CD4-positive, alpha-beta T cell (primary cell): ENCODE data around the gene AMOTL2. TPM values are rescaled to one million over a fixed set of nuclear protein-coding genes. Genes with fewer than 3 reads are reported as not detected.

ENCODE experiments used
- ATAC-seq: fragments of 200-7000 bp; cut with Tn5 transposase; one replicate; pipeline ENCODE4 v1.10.0; 2022; ENCODE audit warnings: mild to moderate bottlenecking; ENCODE audit not compliant: poor library complexity
- CTCF ChIA-PET: fragments of 350-600 bp; sonication (Branson Sonifier 250); formaldehyde crosslinking; loops from one replicate; lab custom pipeline; 2021; ENCODE audit warnings: antibody characterized with exemption, inconsistent platforms; lab: Charles Lee
- POLR2A ChIA-PET: fragments of 350-600 bp; sonication (Branson Sonifier 250); formaldehyde crosslinking; loops from one replicate; lab custom pipeline; 2021; ENCODE audit warnings: antibody characterized with exemption, inconsistent platforms; lab: Charles Lee
- DNase-seq, 14 experiments: peaks; one replicate each; pipeline ENCODE4 v3.0.0-alpha.2; 2013 to 2020; ENCODE audit warnings: mixed read lengths in 2 of 14
- H3K27ac ChIP-seq, 2 donors: one replicate each; pipeline versions ENCODE4 v1.5.1 to v1.7.0; 2013; ENCODE audit warnings: low read length in 2 of 2, low read depth in 1 of 2, mild to moderate bottlenecking in 1 of 2
- H3K27me3 ChIP-seq, 2 experiments: 1 replicate in 1 of 2; 2 replicates in 1 of 2; pipeline versions ENCODE4 v1.6.1 to v1.7.0; 2013; ENCODE audit warnings: low read length in 2 of 2, control low read depth in 1 of 2, mild to moderate bottlenecking in 1 of 2, moderate library complexity in 1 of 2; ENCODE audit not compliant: insufficient read depth in 2 of 2, control insufficient read depth in 1 of 2
- H3K36me3 ChIP-seq: one replicate; pipeline ENCODE4 v1.6.1; 2013; ENCODE audit warnings: low read length, control low read depth; ENCODE audit not compliant: insufficient read depth
- H3K4me1 ChIP-seq: one replicate; pipeline ENCODE4 v1.6.1; 2013; ENCODE audit warnings: low read length, control low read depth; ENCODE audit not compliant: insufficient read depth
- H3K4me3 ChIP-seq: one replicate; pipeline ENCODE4 v1.5.1; 2013; ENCODE audit warnings: mild to moderate bottlenecking, low read length, moderate library complexity
- H3K9me3 ChIP-seq, 2 experiments: 1 replicate in 1 of 2; 2 replicates in 1 of 2; pipeline versions ENCODE4 v1.6.1 to v1.7.0; 2013; ENCODE audit warnings: low read length in 2 of 2, mild to moderate bottlenecking in 2 of 2, control low read depth in 1 of 2, moderate library complexity in 1 of 2; ENCODE audit not compliant: control insufficient read depth in 1 of 2, insufficient read depth in 1 of 2
- H3K27ac Mint-ChIP-seq: one replicate; pipeline ENCODE4 v1.8.0; 2020; ENCODE audit warnings: mixed read lengths
- H3K27me3 Mint-ChIP-seq: one replicate; pipeline ENCODE4 v1.8.0; 2021; ENCODE audit warnings: mixed read lengths
- H3K36me3 Mint-ChIP-seq: one replicate; pipeline ENCODE4 v1.8.0; 2021; ENCODE audit warnings: low read depth, mixed read lengths
- H3K4me1 Mint-ChIP-seq: one replicate; pipeline ENCODE4 v1.8.0; 2021; ENCODE audit warnings: low read depth, mixed read lengths
- H3K4me3 Mint-ChIP-seq: one replicate; pipeline ENCODE4 v1.8.0; 2020; ENCODE audit warnings: mild to moderate bottlenecking, mixed read lengths
- H3K9me3 Mint-ChIP-seq: one replicate; pipeline ENCODE4 v1.8.0; 2020; ENCODE audit warnings: mixed read lengths
- CTCF ChIP-seq: fragments of 200-600 bp; IDR thresholded peaks from one replicate; pipeline ENCODE4 v1.8.0; 2022; ENCODE audit warnings: antibody characterized with exemption, mild to moderate bottlenecking
- intact Hi-C, 2 experiments: fragments of 100-400 bp; cut with DNase I in 1 of 2; cut with micrococcal nuclease in 1 of 2; formaldehyde crosslinking; loops; one replicate each; pipeline versions ENCODE4 v1.15.1 to v1.9.0; 2023 to 2025; cut with DNase I, micrococcal nuclease
- total RNA-seq, 174 experiments: library from RNA in 2 of 174; stranded (reverse) in 2 of 174; gene quantifications; one replicate each; pipeline ENCODE4 v1.2.3 and lab custom pipeline; 2021 to 2026

Gene AMOTL2
- total RNA-seq, 2 experiments from 2014 or later: not detected

GRCh38 chr3:134323966-134324962 is 50.0 kb downstream of the AMOTL2 start:
- Mint-ChIP-seq H3K4me3 (no peak overlapping the region), H3K4me1 (no peaks in the 10 kb centered on the region), H3K27me3 (no peaks in the 10 kb centered on the region), H3K9me3 (no peaks in the 10 kb centered on the region), H3K36me3 (no peaks in the 10 kb centered on the region), H3K27ac (no peak overlapping the region)
- H3K27me3 ChIP-seq: peaks cover 0 to 5% of the 10 kb centered on the region in 2 experiments
- ChIA-PET POLR2A (no interaction called here), CTCF (no interaction called here)
- DNase-seq (no peak), ATAC-seq (no peak)
- TF ChIP-seq CTCF: no peak
- H3K36me3 ChIP-seq: no peaks in the 10 kb centered on the region
- no peaks in the 10 kb centered on the region for H3K4me1 ChIP-seq
- no peaks in the 10 kb centered on the region for H3K9me3 ChIP-seq
- intact Hi-C loops: no loop called here
- no peak overlapping the region for H3K27ac ChIP-seq
- no peak overlapping the region for H3K4me3 ChIP-seq

GRCh38 chr3:134322286-134322685 is 52.0 kb downstream of the AMOTL2 start:
- no peak overlapping the region for H3K27ac Mint-ChIP-seq
- H3K36me3 Mint-ChIP-seq: no peaks in the 10 kb centered on the region
- peaks cover 6% of the 10 kb centered on the region for H3K27me3 Mint-ChIP-seq
- Histone ChIP-seq H3K36me3 (no peaks in the 10 kb centered on the region), H3K27ac (no peak overlapping the region), H3K4me1 (no peaks in the 10 kb centered on the region), H3K4me3 (no peak overlapping the region), H3K9me3 (no peaks in the 10 kb centered on the region), H3K27me3 (peaks cover 0 to 2% of the 10 kb centered on the region in 2 experiments)
- H3K4me1 Mint-ChIP-seq: no peaks in the 10 kb centered on the region
- no peaks in the 10 kb centered on the region for H3K9me3 Mint-ChIP-seq
- intact Hi-C loops: no loop called here
- DNase-seq: no peak
- ChIA-PET POLR2A (interaction anchor here (0.6 kb wide), 1 partner anchor 165 kb away, joined by 3 read pairs; no protein-coding TSS in a partner anchor), CTCF (no interaction called here)
- H3K4me3 Mint-ChIP-seq: no peak overlapping the region
- no peak for ATAC-seq
- no peak for TF ChIP-seq CTCF

- DNase-seq (no peak), ATAC-seq (no peak)
- no peak for TF ChIP-seq CTCF
- H3K27ac ChIP-seq: no peak overlapping the region
- no peak overlapping the region for H3K4me3 ChIP-seq
- POLR2A ChIA-PET: no interaction called here
- H3K9me3 ChIP-seq: no peaks in the 10 kb centered on the region
- Mint-ChIP-seq H3K4me3 (no peak overlapping the region), H3K36me3 (no peaks in the 10 kb centered on the region), H3K27ac (no peak overlapping the region), H3K9me3 (no peaks in the 10 kb centered on the region), H3K27me3 (peaks cover 14% of the 10 kb centered on the region), H3K4me1 (no peaks in the 10 kb centered on the region)
- H3K36me3 ChIP-seq: no peaks in the 10 kb centered on the region
- H3K27me3 ChIP-seq: no peaks in the 10 kb centered on the region
- no peaks in the 10 kb centered on the region for H3K4me1 ChIP-seq
- intact Hi-C loops: no loop called here
- CTCF ChIA-PET: no interaction called here
Measured at GRCh38 chr3:134320749-134321148, 53.5 kb downstream of the AMOTL2 start.
